ENCODE measurements around the gene ANKRD39.

The ANKRD39 gene

DNA sequence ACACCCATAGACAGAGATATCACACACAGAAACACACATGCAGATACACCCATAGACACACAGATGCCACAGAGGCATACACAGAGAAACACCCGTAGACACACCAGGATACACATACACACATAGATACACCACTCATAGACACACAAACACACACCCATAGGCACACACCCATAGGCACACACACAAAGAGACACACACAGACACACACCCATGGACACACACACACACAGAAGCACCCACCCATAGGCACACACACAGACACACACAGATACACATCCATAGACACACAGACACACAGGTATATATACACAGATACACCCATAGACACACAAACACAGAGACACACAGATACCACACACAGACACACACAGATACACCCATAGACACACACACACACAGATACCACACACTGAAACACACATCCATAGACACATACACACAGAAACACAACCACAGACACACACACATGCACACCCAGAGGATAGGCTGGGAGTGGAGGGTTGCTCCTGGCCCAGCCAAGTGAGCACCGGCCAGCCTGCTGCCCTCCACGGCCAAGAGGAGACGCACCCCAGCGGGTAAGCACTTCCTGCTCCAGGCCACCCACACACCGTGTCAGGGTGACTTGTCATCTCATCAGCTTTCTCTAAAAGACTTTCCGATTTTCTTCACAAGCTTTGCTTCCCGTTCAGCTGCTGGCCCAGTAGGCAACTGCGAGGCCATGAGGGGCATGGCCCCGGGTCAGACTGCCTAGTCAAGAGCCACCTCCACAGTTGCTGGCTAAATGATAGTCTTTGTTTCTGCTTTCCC is 55.8 kb downstream of the ANKRD39 start:
- TF ChIP-seq, protein P1, sequence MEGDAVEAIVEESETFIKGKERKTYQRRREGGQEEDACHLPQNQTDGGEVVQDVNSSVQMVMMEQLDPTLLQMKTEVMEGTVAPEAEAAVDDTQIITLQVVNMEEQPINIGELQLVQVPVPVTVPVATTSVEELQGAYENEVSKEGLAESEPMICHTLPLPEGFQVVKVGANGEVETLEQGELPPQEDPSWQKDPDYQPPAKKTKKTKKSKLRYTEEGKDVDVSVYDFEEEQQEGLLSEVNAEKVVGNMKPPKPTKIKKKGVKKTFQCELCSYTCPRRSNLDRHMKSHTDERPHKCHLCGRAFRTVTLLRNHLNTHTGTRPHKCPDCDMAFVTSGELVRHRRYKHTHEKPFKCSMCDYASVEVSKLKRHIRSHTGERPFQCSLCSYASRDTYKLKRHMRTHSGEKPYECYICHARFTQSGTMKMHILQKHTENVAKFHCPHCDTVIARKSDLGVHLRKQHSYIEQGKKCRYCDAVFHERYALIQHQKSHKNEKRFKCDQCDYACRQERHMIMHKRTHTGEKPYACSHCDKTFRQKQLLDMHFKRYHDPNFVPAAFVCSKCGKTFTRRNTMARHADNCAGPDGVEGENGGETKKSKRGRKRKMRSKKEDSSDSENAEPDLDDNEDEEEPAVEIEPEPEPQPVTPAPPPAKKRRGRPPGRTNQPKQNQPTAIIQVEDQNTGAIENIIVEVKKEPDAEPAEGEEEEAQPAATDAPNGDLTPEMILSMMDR (IDR thresholded peaks at IDR 0.05) = no peak

DNA sequence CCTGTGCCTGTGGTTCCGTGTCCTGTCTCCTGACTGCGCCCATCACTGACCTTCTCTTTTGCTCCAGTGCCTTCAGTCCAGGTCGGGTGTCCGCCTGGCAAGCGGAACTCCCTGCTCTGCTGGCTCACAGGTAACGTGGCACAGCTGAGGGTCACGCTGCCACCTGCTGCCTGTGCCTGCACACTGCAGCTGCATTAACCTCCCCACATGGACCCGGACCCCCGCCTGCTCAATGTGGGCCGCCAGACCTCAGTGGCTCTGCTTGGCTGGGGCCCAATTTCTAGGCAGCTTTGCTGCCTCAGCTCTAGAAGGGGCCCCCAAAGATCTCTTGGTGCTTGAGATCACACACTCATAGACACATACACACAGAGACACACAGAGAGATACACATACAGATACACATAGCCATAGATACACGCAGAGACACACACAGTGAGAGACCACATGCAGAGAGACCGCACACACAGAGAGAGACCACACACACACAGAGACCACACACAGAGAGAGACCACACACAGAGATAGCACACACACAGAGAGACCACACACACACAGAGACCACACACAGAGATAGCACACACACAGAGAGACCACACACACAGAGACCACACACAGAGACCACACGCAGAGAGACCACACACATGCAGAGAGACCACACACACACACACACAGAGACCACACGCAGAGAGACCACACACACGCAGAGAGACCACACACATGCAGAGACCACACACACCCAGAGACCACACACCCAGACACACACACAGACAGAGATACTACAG is 56.6 kb downstream of the ANKRD39 start:
- TF ChIP-seq, protein P1 (IDR thresholded peaks at IDR 0.05) = peak; percentile 91

DNA sequence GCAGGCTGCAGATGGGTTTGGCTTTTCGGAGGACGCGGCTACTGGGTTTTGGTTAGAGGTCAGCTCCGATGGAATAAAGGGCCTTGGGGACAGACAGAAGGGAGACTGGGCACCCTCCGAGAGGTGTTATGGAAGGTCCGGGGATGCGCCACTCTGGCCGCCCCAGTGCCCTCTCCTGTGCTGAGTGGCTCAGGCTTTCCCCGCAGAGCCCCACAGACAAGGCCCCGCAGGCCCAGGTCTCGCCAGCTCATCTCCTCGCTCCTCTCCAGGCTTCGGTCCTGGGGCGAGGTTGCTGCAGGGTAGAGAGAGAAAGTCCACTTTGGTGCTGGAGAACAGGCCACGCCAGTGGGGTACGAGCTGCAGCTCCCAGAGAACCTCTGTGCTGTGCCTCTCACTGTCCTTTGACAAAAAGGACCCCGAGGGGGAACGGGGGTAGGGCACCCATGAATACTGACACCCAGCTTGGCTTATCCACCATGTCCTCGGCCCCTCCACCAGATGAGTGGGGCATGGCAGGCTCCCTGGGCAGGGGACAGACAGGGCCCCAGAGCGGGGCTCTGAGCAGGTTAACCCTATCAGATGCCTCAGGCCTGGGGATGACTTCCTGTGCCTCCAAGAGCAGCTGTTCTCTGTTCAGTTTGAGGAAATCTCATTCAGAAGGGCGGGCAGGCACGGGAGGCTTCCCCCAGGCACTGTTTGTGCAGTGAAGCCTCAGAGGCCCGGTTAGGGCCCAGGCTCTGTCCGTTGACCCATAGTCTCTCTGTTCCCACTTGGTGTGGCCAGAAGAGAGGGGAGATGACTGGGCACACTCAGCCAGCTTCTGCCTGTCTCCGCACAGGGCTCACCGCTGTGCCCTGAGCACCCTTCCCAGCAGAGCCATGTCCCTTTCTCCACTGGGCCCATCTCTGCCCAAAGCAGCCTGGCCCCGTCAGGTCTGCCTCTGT is 57.5 kb downstream of the ANKRD39 start:
- TF ChIP-seq, protein P1 (IDR thresholded peaks at IDR 0.05) = no peak

DNA sequence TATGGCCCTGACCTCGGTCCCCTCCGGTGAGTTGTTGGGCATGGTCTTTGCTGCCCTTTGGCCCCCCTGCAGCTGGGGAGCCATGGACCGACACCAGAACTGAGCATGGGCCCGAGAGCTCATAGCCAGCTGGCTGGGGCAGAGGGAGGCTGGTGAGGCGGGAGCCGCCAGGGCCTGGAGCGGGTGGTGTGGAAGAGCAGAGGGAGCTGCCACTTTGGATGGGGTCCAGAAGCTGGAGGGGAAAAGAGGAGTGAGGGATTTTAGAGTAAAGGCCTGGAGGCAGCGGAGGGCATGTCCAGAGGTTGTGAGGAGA is 58.2 kb downstream of the ANKRD39 start:
- TF ChIP-seq, protein P1 (IDR thresholded peaks at IDR 0.05) = no peak

DNA sequence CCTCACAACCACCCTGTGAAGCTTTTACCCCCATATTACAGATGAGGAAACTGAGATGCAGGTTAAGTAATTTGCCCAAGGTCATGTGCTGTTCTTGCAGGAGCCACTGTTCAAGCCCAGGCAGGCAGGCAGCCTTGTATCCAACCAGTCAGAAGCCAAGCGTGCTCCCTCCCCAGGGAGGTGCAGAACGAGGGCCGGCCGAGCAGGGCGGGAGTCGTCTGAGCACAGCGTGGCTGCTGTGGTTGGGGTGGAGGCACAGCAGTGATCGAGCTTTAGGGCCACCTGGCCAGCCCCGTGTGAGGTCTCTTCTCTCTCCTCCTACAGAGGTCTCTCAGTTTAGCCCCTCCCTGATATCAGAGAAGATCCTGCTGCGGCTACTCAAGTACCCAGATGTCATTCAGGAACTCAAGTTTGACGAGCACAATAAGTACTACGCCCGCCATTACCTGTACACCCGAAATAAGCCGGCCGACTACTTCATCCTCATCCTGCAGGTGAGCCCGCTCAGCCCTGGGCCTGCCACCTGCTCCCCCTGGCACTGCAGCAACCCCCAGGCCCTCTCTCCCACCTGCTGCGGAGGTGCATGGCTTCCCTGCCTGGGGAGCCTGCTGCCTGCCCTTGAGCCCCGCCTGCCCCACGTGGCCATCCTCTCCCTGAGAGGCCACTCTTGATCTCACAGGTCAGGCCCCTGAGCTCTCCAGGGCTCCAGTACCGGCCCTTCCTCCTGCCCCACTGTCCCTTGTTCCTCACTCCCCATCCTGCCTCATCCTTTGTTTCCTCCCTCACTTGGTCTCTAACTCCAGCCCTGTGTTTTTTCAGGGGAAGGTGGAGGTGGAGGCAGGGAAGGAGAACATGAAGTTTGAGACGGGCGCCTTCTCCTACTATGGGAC is 58.8 kb downstream of the ANKRD39 start:
- TF ChIP-seq, protein P1 (IDR thresholded peaks at IDR 0.05) = no peak
